ENCODE data around the gene INPP5A. TPM values are rescaled to one million over a fixed set of nuclear protein-coding genes. Genes with fewer than 3 reads are reported as not detected.

Gene INPP5A
- total and polyA plus RNA-seq, 7 donors: 15.1 to 48.8 (median 40.9) TPM

- peak; percentile 11 to 26 for DNase-seq
- Histone ChIP-seq H3K27me3 (ENCODE audit: insufficient read depth in 3 of 3, low read length in 2 of 3) (no peaks in the 10 kb centered on the region), H3K27ac (no peak overlapping the region), H3K4me3 (no peak overlapping the region), H3K36me3 (ENCODE audit: insufficient read depth in 1 of 2, low read depth in 1 of 2) (no peaks in the 10 kb centered on the region), H3K9me3 (no peaks in the 10 kb centered on the region), H3K4me1 (peaks cover 53% of the 10 kb centered on the region)
- ATAC-seq: no peak
- TF ChIP-seq, protein P1, sequence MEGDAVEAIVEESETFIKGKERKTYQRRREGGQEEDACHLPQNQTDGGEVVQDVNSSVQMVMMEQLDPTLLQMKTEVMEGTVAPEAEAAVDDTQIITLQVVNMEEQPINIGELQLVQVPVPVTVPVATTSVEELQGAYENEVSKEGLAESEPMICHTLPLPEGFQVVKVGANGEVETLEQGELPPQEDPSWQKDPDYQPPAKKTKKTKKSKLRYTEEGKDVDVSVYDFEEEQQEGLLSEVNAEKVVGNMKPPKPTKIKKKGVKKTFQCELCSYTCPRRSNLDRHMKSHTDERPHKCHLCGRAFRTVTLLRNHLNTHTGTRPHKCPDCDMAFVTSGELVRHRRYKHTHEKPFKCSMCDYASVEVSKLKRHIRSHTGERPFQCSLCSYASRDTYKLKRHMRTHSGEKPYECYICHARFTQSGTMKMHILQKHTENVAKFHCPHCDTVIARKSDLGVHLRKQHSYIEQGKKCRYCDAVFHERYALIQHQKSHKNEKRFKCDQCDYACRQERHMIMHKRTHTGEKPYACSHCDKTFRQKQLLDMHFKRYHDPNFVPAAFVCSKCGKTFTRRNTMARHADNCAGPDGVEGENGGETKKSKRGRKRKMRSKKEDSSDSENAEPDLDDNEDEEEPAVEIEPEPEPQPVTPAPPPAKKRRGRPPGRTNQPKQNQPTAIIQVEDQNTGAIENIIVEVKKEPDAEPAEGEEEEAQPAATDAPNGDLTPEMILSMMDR (IDR thresholded peaks at IDR 0.05): no peak
- intact Hi-C loops (cut with DNase I): no loop called here
- 93 to 96% (median 95%) methylated on average over 25 to 28 of the region's 28 CpGs for WGBS, 3 donors
Observed at GRCh38 chr10:132548106-132548823, 10.7 kb downstream of the INPP5A start.

DNA sequence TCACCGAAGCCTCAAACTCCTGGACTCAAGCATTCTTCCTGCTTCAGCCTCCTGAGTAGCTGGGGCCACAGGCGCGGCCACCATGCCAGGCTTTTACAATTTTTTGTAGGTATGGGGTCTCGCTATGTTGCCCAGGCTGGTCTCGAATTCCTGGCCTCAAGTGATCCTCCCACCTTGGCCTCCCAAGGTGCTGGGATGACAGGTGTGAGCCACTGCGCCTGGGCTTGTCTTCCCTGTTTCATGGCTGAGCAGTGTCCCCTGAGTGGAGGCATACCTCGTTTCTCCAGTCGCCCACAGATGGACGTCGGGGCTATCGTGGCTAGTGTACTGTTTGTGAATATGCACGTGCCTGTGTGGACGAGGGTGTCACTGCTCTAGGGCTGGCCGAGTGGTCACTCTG, 11.3 kb downstream of the INPP5A start:
- Histone ChIP-seq H3K9me3 (no peaks in the 10 kb centered on the region), H3K27ac (no peak overlapping the region), H3K4me1 (peaks cover 53% of the 10 kb centered on the region), H3K4me3 (no peak overlapping the region), H3K36me3 (ENCODE audit: insufficient read depth in 1 of 2, low read depth in 1 of 2) (no peaks in the 10 kb centered on the region), H3K27me3 (ENCODE audit: insufficient read depth in 3 of 3, low read length in 2 of 3) (no peaks in the 10 kb centered on the region)
- TF ChIP-seq, protein P1 (IDR thresholded peaks at IDR 0.05): no peak
- WGBS, 3 donors: 88 to 93% (median 92%) methylated on average over 14 of the region's 14 CpGs
- no peak for ATAC-seq
- no peak for DNase-seq
- intact Hi-C loops (cut with DNase I): no loop called here

- Histone ChIP-seq H3K9me3 (no peaks in the 10 kb centered on the region), H3K36me3 (ENCODE audit: insufficient read depth in 1 of 2, low read depth in 1 of 2) (no peaks in the 10 kb centered on the region), H3K27me3 (ENCODE audit: insufficient read depth in 3 of 3, low read length in 2 of 3) (no peaks in the 10 kb centered on the region), H3K27ac (no peak overlapping the region), H3K4me1 (peaks cover 48% of the 10 kb centered on the region), H3K4me3 (no peak overlapping the region)
- DNase-seq (peak in 1 of 2 donors; percentile 35), ATAC-seq (no peak)
- WGBS, 3 donors: 68 to 75% (median 71%) methylated on average over 12 of the region's 12 CpGs
- intact Hi-C loops (cut with DNase I): no loop called here
- TF ChIP-seq, protein P1 (IDR thresholded peaks at IDR 0.05): no peak
Observed at GRCh38 chr10:132549371-132549770, 11.8 kb downstream of the INPP5A start.

DNA sequence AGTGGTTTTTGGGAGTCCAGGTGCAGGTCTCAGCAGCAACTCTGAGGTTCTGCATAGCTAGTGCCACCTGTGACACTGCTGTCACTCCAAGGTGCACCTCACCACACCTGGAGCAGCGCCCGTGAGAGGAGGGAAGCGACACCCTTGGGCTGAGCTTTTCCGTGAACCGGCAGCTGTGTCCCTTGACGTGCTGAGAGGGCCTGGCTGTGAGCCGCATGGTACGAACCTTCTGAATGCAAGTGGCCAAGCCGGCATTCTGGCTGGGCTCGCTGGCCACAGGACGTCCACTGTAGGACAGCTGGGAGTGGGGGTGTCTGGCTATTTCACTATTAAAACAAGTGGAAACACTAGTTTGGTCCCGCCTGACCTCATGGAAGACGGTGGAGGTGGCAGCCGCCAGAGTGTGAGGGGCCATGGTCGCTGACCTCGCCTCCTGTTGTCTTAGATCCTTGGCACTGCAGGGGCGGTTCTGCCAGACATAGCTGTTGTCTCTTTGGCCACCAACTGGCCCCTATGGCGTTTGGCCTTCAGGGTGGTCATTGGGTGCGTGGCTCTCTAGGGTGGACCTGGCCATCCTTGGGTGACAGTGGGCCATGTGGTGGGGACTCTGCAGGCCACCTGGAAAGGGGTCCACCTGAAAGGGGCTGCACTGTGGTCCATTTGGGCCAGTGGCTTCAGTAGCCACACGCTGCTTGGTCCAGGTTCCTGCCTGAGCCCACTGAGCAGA, 12.9 kb downstream of the INPP5A start:
- peak in 1 of 2 donors; percentile 54 for DNase-seq
- no peaks in the 10 kb centered on the region for H3K27me3 ChIP-seq (ENCODE audit: insufficient read depth in 3 of 3, low read length in 2 of 3)
- no peaks in the 10 kb centered on the region for H3K36me3 ChIP-seq (ENCODE audit: insufficient read depth in 1 of 2, low read depth in 1 of 2)
- H3K9me3 ChIP-seq: no peaks in the 10 kb centered on the region
- H3K4me1 ChIP-seq: peaks cover 46% of the 10 kb centered on the region
- intact Hi-C loops (cut with DNase I): no loop called here
- TF ChIP-seq, protein P1 (IDR thresholded peaks at IDR 0.05): no peak
- H3K4me3 ChIP-seq: no peak overlapping the region
- ATAC-seq: peak; percentile 59 to 73 (median 69)
- 47 to 63% (median 52%) methylated on average over 20 of the region's 20 CpGs for WGBS, 3 donors
- no peak overlapping the region for H3K27ac ChIP-seq
